Activated T-helper 1 cell treated with anti-CD3 and anti-CD28 coated beads, Interleukin-2, amount 50 U/mL, for 16 hours (primary cell): Measurements from ENCODE around the gene MBOAT1.

Source experiments
- DNase-seq, 2 donors: peaks; one replicate each; pipeline ENCODE4 v3.0.0-alpha.2; 2020; ENCODE audit warnings: low read depth in 1 of 2, low spot score in 1 of 2

Gene MBOAT1

DNA sequence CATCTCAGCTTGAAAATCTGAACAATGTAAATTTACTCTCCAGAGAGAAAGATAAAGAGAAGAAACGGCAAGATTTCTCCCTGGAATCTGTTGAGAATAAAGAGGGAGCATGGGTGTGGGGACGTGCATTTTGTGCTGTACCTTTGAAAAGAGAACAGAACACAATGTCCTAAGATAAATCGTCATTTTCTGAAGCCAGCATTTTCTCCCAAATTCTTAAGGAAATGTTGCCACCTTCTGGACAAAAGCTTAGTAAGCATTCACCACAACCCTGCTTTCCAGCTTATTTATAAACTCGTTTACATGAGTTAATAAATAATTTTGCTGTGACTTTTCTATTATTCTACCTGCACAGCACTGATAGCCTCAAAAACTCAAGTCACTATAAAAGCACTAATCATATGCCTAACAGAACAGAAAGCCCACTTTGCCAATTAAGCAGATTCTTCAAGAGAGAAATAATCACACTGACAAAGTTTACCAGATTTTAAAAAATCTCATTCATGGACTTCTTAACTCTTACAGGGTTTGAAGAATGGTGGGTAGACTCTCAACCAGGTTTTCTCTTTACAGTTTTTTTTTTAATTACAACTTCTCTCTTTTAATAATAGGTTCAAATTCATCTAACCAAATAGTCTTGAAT lies 155.8 kb downstream of the MBOAT1 start:
- DNase-seq = no peak

DNA sequence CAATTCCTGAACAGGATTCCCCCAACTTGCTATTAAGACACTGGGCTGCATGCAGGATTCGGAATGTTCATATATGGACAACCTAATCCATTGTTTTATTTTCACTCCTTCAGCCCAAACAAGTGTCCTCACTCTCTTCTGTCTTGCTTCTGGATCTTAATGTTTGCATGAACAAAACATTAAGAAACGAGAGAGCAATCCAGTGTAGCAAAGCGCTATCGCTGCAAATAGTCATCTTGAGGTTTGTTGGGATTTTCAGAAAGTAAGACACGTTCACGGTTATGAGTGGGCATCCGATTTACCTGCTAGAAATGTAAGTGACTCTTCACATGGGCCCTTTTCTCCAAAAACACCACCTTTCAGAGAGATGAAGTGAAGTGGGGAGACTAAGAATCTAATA lies 156.4 kb downstream of the MBOAT1 start:
- no peak for DNase-seq
